Neutrophil (primary cell): ENCODE results near the gene MOB3A.

Source experiments
- H3K27ac ChIP-seq: fragments of 200-600 bp; sonication (generic); 2 replicates; pipeline ENCODE4 v1.5.1; 2016; ENCODE audit warnings: mild to moderate bottlenecking, moderate library complexity
- H3K27me3 ChIP-seq: fragments of 200-600 bp; sonication (generic); 2 replicates; pipeline ENCODE4 v1.6.0; 2016; ENCODE audit warnings: mild to moderate bottlenecking
- H3K36me3 ChIP-seq: fragments of 200-600 bp; sonication (generic); 2 replicates; pipeline ENCODE4 v1.5.1; 2017
- H3K4me1 ChIP-seq, 2 experiments: fragments of 200-600 bp in 1 of 2; sonication (generic) in 1 of 2; 1 replicate in 1 of 2; 2 replicates in 1 of 2; pipeline versions ENCODE4 v1.5.1 to v1.6.1; 2013 to 2016; ENCODE audit warnings: low read depth in 1 of 2, low read length in 1 of 2, mild to moderate bottlenecking in 1 of 2, moderate library complexity in 1 of 2; ENCODE audit not compliant: control insufficient read depth in 1 of 2, insufficient read depth in 1 of 2
- H3K4me3 ChIP-seq, 2 experiments: fragments of 200-600 bp in 1 of 2; sonication (generic) in 1 of 2; 1 replicate in 1 of 2; 2 replicates in 1 of 2; pipeline ENCODE4 v1.5.1; 2013 to 2016; ENCODE audit warnings: low read depth in 1 of 2, low read length in 1 of 2, mild to moderate bottlenecking in 1 of 2, moderate library complexity in 1 of 2
- H3K9me3 ChIP-seq: fragments of 200-600 bp; sonication (generic); 2 replicates; pipeline ENCODE4 v1.5.1; 2016
- TF ChIP-seq, protein P1 (sequence below): fragments of 200-600 bp; sonication (generic); IDR thresholded peaks from 2 replicates; pipeline ENCODE4 v1.5.1; 2016; ENCODE audit warnings: antibody characterized with exemption

Gene MOB3A

GRCh38 chr19:2127758-2128157 is 31.6 kb upstream of the MOB3A start:
- H3K27ac ChIP-seq, result no peak overlapping the region
- H3K36me3 ChIP-seq, result peaks cover 92% of the 10 kb centered on the region
- H3K4me3 ChIP-seq, result no peak overlapping the region
- no peaks in the 10 kb centered on the region for H3K9me3 ChIP-seq
- TF ChIP-seq, protein P1, sequence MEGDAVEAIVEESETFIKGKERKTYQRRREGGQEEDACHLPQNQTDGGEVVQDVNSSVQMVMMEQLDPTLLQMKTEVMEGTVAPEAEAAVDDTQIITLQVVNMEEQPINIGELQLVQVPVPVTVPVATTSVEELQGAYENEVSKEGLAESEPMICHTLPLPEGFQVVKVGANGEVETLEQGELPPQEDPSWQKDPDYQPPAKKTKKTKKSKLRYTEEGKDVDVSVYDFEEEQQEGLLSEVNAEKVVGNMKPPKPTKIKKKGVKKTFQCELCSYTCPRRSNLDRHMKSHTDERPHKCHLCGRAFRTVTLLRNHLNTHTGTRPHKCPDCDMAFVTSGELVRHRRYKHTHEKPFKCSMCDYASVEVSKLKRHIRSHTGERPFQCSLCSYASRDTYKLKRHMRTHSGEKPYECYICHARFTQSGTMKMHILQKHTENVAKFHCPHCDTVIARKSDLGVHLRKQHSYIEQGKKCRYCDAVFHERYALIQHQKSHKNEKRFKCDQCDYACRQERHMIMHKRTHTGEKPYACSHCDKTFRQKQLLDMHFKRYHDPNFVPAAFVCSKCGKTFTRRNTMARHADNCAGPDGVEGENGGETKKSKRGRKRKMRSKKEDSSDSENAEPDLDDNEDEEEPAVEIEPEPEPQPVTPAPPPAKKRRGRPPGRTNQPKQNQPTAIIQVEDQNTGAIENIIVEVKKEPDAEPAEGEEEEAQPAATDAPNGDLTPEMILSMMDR, result no peak
- H3K27me3 ChIP-seq, result no peaks in the 10 kb centered on the region
- no peaks in the 10 kb centered on the region for H3K4me1 ChIP-seq

DNA sequence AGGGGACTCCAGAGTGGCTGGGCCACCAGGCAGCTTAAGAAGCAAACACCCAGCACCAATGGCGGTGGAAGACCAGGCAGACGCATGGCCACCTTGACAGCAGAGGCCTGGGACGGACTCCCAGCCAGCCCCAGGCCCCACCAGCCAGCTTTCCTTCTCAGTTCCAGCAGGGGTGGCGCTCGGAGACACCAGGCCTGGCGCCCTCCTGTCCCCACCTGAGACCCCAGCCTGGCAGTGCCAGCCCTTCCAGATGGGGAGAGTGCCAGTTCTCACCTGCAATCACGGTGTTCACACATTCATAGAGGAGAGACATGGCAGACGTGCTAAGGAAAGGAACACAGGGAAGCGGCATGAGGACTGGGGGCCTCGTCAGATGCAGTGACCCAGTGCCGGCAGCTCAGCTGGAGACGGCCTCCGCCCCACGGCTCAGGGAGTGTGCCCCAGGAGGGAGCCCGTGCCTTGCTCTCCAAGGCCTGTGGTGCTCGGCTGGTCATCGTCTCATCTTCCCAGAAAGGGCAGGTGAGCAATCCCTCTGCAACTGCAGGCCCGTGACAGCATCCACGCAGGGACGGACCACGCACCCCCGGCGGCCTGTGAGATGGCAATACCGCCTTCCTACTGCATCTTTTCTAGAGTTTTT is 30.9 kb upstream of the MOB3A start:
- no peak overlapping the region for H3K27ac ChIP-seq
- TF ChIP-seq, protein P1, result no peak
- no peaks in the 10 kb centered on the region for H3K27me3 ChIP-seq
- no peak overlapping the region for H3K4me3 ChIP-seq
- no peaks in the 10 kb centered on the region for H3K9me3 ChIP-seq
- H3K36me3 ChIP-seq, result peaks cover 92% of the 10 kb centered on the region
- no peaks in the 10 kb centered on the region for H3K4me1 ChIP-seq

- TF ChIP-seq, protein P1, result no peak
- no peaks in the 10 kb centered on the region for H3K27me3 ChIP-seq
- peaks cover 91% of the 10 kb centered on the region for H3K36me3 ChIP-seq
- H3K4me3 ChIP-seq, result no peak overlapping the region
- no peaks in the 10 kb centered on the region for H3K9me3 ChIP-seq
- H3K27ac ChIP-seq, result no peak overlapping the region
- no peaks in the 10 kb centered on the region for H3K4me1 ChIP-seq
Measured at GRCh38 chr19:2123682-2124387, 27.7 kb upstream of the MOB3A start.

GRCh38 chr19:2122982-2123381 is 26.9 kb upstream of the MOB3A start:
- Histone ChIP-seq H3K9me3 (no peaks in the 10 kb centered on the region), H3K27me3 (no peaks in the 10 kb centered on the region), H3K27ac (no peak overlapping the region), H3K4me1 (no peaks in the 10 kb centered on the region), H3K4me3 (no peak overlapping the region), H3K36me3 (peaks cover 96% of the 10 kb centered on the region)
- TF ChIP-seq, protein P1, result no peak

DNA sequence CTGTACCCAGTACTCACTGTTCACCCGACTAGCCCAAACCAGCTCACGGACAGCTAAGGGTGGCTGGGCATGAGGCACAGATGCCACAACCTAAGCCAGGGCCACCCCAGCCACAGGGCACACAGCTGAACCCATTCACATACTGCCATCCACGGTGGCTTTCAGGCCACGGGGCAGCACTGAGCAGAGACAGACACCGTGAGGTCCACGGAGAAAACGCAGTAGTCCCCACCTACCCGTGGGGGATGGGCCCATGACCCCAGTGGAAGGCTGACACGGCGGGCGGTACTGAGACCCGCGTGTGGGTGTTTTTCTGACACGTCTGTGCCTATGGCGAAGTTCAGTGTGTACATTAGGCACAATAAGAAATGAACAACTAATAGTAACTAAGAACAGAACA is 26.1 kb upstream of the MOB3A start:
- no peaks in the 10 kb centered on the region for H3K9me3 ChIP-seq
- no peak overlapping the region for H3K27ac ChIP-seq
- H3K36me3 ChIP-seq, result peaks cover 97% of the 10 kb centered on the region
- TF ChIP-seq, protein P1, result no peak
- H3K4me1 ChIP-seq, result no peaks in the 10 kb centered on the region
- H3K27me3 ChIP-seq, result no peaks in the 10 kb centered on the region
- no peak overlapping the region for H3K4me3 ChIP-seq
